Loucy (cell line): Measurements from ENCODE around the gene ZNF341.

Experiments used
- CTCF ChIP-seq: fragments of 200-600 bp; sonication (generic); conservative IDR thresholded peaks from 2 replicates; pipeline ENCODE4 v1.5.1; 2014; ENCODE audit warnings: mild to moderate bottlenecking, antibody characterized with exemption, low read length
- EZH2phosphoT487 ChIP-seq: fragments of 200-600 bp; IDR thresholded peaks from 2 replicates; pipeline ENCODE4 v1.6.1; 2018; ENCODE audit warnings: antibody characterized with exemption, mild to moderate bottlenecking, moderate library complexity, borderline replicate concordance

GRCh38 chr20:33701629-33702450, 30.0 kb upstream of the ZNF341 start:
- TF ChIP-seq CTCF (no peak), EZH2phosphoT487 (no peak)
